GM18499 (cell line): Measurements from ENCODE around the gene TEAD3.
"Not testable (repeated sequence)": the region's sequence is repeated elsewhere in the genome, so short reads cannot be mapped to it uniquely, and the experiment has no call there.

Experiments used
- ATAC-seq: cut with Tn5 transposase; IDR thresholded peaks from one replicate; pipeline ENCODE4 v1.9.1; 2021; ENCODE audit warnings: moderate number of reproducible peaks; ENCODE audit not compliant: insufficient read depth, unreplicated experiment

TEAD3 gene

DNA sequence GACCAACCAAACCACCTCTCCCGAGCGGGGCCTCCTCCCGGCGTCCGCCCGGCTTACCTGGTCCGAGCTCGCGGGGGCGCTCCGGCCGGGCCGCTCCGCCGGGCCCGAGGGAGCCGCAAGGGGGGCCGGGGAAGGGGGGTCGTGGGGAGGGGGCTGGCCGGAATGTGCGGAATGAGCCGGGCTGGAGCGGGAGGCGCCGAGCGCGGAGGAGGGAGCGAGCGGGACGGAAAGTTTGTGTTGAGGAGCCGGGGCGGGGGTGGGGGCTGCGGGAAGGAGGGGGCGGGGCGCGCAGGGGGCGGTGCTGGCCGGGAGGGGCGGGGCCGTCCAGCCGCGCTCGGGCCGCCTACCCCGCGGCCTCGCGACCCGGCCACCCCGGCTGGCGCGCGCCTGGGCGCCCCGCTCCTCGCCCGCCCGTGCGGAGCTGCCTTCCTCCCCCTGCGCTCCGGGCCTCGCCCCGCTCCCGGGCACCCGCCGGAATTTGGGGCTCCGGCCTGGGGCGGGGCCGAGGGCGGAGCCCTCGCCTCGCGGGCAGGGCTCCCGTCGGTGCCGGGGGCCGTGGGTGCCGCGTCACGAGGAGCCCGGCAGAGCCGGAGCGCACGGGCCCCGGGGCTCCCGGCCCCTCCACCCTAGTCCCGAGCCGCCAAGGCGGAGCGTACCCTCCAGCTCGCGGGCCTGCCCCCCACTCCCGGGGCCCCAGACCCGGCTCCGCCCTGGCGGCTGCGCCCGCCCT lies at the start of gene TEAD3:
Gene TEAD3, minus strand, starts transcription at position 239 of the 730 bp plus-strand sequence.
- ATAC-seq, result no peak

DNA sequence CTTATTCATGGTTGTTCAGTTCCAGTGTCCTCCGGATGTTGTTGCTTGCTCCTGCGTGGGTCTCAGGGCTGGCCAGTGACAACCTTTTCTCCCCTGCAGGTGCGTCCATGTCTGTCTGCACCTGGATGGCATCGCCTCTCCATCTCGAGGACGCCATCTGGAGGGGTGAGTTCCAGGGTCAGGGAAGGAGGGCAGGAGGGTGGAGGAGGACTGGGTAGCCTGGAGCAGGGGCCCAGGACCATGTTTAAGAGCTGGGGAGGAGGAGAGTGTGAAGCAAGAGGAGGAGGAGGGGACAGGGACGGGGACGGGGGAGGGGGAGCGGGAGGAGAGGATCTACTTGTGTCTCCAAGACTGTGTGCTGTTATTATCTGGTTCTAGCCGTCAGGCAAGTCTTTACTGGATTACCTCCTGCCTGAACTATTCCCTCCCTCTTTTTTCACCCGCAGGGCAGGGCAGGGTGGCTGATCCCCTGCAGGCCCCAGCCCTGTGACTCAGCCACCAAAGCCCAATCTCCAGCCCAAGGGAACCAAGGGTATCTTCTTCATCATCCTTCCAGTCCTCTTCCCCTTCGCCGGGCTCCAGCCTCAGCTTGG lies 48.0 kb upstream of the TEAD3 start:
- ATAC-seq, result no peak

- ATAC-seq, result no peak
Observed at GRCh38 chr6:35543459-35544193, 46.7 kb upstream of the TEAD3 start.

DNA sequence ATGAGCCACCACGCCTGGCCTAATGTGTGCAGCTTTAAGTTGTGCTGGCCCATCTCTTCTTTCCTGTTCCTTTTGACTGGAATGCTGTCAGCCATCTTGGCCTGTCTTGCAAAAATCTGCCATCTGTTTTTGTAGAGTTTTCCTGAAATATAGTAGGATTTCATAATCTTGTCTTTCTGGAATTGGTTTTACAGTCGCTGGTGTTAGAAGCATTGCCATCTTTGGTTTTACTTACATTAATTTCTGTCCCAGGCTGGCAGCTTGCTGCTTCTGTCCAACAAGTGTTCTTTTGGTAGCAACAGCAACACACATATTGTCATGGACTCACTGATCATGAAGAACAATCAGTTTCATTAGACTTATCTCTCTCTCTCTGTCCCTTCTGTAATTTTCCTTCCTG lies 45.0 kb upstream of the TEAD3 start:
- ATAC-seq, result no peak

DNA sequence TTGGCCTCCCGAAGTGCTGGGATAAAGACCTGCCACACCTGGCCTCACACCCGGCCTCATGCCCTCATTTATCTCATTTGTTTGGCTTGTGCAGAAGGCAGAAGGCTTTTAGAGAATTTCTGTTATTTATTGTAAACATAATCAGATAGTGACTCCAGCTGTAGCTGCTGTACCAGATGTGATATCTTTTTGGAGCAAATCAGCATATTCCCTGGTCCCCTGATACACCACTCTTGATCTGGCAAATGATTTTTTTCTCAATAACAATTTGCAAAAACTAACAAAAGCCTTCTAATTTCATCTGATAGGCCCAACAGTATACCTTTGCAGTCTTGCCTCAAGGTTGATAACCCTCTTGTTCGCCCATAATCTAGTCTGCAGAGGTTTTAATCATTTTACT lies 42.3 kb upstream of the TEAD3 start:
- no peak for ATAC-seq

GRCh38 chr6:35535847-35536246 lies 39.0 kb upstream of the TEAD3 start:
- not testable (repeated sequence) for ATAC-seq

- no peak for ATAC-seq
Observed at GRCh38 chr6:35534407-35535170, 37.7 kb upstream of the TEAD3 start.

GRCh38 chr6:35533981-35534380 lies 37.1 kb upstream of the TEAD3 start:
- no peak for ATAC-seq

DNA sequence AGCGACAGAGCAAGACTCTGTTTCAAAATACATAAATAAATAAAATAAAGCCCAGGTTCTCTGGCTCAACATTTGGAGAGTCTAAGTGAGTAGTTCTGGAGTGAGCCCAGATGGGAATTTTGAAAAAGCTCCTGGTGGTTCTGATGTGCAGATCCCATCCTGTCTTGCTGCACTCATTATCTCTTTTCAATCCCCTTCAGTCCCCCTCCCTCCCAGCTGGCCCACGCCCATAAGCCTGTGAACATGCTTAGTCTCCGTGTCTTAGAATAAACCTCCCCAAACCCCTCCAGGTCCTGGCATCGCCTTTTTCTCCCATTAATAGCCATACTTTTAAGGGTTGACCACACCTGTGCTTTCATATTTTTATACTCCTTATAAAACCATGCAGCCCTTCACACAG lies 35.2 kb upstream of the TEAD3 start:
- no peak for ATAC-seq

DNA sequence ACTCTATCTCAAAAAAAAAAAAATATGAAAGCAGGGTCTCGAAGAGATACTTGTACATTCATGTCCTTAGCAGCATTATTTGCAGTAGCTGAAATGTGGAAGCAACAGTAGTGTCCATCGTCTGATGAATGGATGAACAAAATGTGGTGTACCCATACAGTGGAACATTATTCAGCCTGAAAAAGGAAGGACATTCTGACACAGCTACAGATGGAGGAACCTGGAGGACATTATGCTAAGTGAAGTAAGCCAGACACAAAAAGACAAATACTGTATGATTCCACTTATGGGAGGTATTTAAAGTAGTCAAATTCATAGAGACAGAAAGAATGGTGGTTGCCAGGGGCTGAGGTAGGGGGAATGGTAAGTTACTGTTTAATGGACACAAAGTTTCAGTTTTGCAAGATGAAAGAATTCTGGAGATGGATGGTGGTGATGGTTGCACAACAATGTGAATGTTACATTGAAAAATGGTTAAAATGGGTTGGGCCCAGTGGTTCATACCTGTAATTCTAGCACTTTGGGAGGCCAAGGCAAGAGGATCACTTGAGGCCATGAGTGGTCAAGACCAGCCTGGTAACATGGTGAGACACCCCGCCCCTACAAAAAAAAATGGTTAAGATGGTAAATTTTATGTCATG lies 27.6 kb upstream of the TEAD3 start:
- no peak for ATAC-seq

DNA sequence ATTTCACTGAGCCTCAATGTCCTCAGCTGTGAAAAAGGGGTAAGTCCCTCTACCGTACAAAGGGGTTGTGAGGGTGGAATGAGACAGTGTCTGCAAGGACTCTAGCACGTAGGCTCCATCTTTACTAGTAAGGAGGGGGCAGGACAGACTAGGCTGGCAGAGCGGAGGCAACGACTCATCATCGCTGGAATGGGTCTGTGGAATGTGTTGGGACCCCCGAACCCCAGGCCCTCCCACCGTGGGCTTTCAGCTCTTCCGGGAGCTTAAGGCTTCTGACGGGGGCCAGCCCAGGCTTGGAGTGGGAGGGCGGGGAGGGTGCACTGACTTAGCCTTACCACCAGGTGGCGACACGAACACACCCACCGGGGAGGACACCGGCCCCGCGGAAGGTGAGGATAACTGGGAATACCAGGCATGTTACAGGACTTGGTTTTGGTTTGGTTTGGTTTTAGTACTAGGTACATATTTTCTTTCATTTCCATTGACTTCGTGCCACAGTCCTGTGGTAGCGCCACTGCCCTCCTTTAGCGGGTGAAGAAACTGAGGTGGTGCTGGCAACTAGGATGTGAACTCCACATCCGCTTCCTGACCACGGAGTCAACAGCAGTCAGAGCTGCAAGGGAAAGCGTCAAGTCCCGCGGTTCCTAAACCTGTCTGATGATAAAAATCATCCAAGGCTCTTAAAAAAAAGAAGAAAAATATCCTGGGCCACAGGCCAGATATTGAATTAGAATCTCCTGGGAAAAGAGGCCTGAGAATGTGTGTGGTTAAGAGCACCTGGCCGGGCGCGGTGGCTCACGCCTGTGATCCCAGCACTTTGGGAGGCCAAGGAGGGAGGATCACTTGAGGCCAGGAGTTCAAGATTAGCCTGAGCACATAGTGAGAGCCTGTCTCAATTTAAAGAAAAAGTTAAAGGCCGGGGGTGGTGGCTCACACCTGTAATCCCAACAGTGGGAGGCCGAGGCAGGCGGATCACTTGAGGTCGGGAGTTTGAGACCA lies 26.1 kb upstream of the TEAD3 start:
- ATAC-seq, result no peak

- no peak for ATAC-seq
Observed at GRCh38 chr6:35522151-35522550, 25.3 kb upstream of the TEAD3 start.

GRCh38 chr6:35521235-35521634 lies 24.4 kb upstream of the TEAD3 start:
- ATAC-seq, result no peak

- no peak for ATAC-seq
Observed at GRCh38 chr6:35519313-35520015, 22.6 kb upstream of the TEAD3 start.

DNA sequence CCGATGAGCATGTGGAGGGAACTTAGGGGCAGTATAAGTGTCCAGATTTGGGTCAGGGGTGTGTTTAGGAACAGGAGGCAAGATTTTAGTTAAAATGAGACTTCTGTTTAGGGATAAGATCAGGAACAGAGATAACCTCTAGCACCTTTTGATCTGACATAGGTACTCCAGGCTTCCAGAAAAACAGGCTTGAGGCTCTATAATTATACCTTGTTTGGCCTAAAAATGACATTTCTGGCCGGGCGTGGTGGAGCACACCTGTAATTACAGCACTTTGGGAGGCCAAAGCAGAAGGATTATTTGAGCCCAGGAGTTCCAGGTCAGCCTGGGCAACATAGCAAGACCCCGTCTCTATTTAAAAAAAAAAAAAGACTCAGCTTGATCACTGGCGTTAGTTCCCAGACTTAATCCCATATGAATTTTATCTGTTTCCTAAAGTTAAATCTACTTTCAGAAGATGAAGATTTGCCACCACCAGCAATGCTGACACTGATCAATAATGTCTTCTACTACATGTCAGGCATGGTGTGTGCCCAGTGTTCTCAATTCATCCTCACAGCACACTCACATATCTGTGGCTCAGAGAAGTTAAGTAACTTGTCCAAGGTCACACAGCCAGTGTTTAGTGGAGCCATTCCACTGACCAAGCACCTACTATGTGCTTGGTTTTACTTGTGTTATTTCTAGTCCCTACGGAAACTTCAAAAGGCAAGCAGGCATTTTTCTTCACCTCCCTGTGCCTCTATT lies 21.9 kb upstream of the TEAD3 start:
- ATAC-seq, result no peak

DNA sequence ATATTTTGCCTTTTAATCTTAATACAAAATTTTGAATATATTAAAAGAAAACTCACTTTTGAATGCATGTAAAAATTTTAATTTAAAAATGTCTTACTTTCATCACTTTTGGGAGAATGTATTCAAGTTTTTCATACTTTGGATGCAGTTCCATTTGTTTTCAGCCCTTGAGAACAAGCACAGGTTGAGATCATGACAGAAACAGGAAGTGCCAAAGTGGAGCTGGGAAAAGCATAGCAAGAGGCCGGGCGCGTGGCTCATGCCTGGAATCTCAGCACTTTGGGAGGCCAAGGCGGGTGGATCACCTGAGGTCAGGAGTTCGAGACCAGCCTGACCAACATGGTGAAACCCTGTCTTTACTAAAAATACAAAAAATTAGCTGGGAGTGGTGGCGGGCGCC lies 21.1 kb upstream of the TEAD3 start:
- not testable (repeated sequence) for ATAC-seq

GRCh38 chr6:35516712-35517111 lies 19.8 kb upstream of the TEAD3 start:
- ATAC-seq, result no peak

DNA sequence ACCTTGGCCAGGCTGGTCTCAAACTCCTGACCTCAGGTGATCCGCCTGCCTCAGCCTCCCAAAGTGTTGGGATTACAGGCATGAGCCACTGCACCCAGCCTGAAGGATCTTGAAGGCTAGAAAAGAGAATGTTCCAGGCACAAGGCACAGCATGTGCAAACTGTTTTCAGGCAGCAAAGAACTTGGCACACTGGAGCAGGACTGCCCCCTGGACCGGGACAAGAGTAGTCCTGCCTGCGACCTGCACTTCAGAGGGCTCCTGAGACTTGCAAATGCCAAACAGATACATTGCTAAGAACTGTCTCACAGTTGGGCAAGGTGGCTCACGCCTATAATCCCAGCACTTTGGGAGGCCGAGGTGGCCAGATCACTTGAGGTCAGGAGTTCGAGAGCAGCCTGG lies 19.1 kb upstream of the TEAD3 start:
- ATAC-seq, result not testable (repeated sequence)
